Measurements from ENCODE around the gene OR2M2. TPM values are rescaled to one million over a fixed set of nuclear protein-coding genes. Genes with fewer than 3 reads are reported as not detected.

OR2M2 gene, protein sequence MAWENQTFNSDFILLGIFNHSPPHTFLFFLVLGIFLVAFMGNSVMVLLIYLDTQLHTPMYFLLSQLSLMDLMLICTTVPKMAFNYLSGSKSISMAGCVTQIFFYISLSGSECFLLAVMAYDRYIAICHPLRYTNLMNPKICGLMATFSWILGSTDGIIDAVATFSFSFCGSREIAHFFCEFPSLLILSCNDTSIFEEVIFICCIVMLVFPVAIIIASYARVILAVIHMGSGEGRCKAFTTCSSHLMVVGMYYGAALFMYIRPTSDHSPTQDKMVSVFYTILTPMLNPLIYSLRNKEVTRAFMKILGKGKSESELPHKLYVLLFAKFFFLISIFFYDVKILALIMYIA
- total RNA-seq = not detected
- long read RNA-seq = 0 reads

DNA sequence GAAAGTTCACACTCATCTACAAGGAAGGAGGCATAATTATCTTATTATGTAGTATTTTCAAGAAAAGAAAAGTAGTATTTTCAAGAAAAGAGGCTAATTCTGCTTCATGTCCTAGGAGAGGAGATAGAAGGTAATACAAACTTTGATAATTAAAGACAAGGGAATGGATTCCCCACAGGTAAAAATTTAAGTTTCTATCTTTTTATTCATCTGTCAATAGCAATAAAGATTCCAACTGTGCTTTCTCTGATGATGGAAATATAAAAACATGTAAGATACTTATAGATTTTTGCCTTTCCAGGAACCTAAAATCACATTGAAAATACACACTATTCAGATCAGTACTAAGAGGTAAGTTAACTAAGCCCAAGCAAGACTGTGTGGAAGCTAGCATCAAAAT, at the start of gene OR2M2:
Gene OR2M2, plus strand, starts transcription at position 301 of the 400 bp plus-strand sequence. CDS start 5,165 bp downstream, outside the sequence.
- intact Hi-C loops (cut with micrococcal nuclease) = no loop called here
- no peak for ATAC-seq
- no peak for DNase-seq

DNA sequence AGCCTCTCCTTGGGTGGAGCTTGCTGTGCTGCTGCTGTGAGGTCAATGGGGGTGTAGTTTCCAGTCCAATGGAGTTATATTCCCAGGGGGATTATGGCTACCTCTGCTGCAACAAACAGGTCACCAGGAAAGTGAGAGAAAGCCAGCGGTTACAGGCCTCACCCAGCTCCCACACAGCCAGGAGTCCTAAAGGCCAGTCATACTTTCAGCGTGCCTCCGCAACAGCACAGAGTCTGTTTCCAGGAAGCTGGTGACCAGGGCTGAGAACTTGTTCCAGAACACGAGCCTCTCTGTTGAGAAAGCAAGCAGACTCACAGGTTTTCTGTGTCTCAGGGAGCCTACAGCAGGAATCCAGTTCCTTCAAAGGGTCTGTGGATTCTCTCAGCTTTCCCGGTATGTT, 47.0 kb upstream of the OR2M2 start:
- ATAC-seq (no peak), DNase-seq (no peak)
- intact Hi-C loops (cut with micrococcal nuclease) = no loop called here

DNA sequence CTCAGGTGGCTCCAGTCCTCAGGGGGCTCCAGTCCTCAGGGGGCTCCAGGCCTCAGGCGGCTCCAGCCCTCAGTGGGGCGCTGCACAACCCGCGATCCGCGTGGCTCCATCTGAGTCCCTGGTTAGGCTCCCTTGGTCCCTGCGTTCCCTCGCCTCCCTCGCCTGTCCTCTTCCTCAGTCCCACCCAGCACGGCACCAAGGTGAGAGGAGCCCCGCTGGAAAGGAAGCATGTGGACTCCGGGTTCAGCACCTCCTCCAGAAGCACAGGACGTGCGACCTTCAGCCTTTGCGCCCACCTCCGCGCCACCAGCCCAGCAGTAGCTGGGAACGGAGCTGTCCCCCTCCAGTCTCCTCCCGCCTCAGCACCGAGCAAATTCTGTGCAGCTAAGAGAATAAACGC, 37.8 kb upstream of the OR2M2 start:
- DNase-seq (no peak), ATAC-seq (no peak)
- intact Hi-C loops (cut with micrococcal nuclease) = no loop called here

DNA sequence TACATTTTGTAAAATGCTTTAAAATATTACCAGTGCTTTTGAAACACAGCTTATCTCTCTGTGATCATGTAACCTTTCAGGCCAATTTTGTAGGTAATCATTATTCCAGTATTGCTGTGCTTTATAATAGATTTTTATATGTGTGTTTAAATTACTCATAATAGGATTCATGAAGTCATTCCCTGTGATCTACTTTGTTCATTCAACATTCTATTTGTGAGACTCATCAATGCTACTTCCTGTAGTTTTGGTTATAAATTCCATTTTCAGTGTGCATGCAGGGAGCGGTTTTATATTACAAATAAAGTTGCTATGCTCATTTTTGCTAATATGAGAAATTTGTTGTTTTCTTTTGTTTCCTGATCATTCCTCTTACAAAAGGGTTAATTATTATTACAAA, 33.8 kb upstream of the OR2M2 start:
- ATAC-seq = no peak
- intact Hi-C loops (cut with micrococcal nuclease) = no loop called here
- DNase-seq = no peak

DNA sequence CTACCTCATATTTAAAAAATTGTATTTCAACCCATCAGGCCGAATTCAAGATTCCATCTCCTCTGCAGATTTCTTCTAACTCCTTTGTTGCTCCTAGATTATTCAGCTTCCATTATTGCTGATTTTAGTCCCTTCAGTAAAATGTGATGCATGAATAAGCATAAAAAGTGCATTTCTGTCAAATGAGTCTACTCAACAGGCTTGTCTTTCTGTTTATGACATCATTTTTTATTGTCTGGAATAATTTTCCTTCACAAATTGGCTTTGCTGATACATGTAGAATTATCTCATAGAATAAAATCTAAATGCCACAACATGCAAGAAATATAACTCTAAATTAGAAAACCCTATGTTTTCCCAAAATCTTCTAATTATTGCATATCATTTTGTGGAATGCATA, 31.3 kb upstream of the OR2M2 start:
- no peak for DNase-seq
- intact Hi-C loops (cut with micrococcal nuclease) = no loop called here

DNA sequence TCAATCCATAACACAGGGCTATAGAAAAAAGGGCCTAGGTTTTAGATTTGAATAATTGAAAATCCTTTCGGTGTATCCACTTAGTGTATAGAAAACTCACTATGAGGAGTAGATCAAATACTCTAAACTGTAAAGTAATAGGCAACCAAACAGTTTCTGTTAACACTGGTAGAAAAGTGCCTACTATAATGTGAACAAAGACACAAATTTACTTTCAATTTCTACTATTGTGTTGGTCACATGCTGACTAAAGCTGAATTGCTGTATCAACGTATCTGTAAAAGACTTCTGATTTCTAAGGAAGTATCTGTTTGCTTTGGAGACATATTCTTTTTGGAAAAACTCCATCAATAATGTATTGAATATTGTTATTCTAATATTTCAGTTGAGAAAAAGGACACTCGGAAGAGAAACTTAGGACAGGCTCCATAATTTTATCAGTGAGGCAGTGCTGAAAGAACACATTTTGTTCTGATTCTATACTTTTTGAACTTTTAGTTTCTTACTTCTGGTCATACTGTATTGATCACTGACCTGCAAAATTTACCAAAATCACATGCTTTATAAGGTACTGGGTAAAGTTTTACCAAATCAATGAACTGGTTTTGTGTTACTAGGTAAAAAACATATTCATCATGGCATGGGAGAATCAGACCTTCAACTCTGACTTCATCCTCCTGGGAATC, 30.0 kb upstream of the OR2M2 start, which contains the start of gene OR2M5:
Gene OR2M5, plus strand, starts transcription at position 636 of the 686 bp plus-strand sequence. Its CDS starts 0 bp downstream, at position 636.
- DNase-seq (no peak), ATAC-seq (no peak)
- intact Hi-C loops (cut with micrococcal nuclease) = no loop called here

More for the DNA sequence above, 31.3 kb upstream of the OR2M2 start:
- no peak for ATAC-seq

DNA sequence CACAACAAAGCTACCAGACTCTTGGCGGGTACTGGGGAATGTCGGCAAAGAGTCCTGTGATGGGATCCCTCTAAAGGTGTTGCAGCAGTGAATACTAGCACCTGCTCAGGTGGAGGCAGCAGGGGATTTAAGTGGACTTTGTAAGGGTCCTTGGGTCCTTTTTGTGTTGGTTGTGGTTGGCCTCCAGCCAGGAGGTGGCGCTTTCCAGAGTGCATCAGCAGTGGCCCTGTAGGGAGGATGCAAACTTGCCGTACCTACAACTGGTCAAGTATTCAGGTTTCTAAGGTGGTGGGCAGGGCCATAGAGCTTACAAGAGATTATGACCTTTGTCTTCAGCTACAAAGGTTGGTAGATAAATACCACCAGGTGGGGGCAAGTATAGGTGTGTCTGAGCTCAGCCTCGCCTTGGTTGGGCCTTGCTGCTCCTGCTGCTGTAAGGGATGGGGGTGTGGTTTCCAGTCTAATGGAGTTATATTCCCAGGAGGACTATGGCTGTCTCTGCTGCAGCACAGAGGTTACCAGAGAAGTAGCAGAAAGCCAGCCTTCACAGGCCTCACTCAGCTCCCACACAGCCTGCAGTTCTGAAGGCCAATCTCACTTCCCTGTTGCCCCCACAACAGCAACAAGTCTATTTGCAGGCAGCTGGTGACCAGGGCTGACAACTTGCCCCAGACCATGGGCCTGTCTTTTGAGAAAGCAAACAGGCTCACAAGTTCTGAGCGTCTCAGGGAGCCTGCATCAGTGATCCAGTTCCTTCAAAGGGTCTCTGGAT, 22.4 kb upstream of the OR2M2 start:
- intact Hi-C loops (cut with micrococcal nuclease) = no loop called here
- ATAC-seq = no peak
- DNase-seq = no peak

DNA sequence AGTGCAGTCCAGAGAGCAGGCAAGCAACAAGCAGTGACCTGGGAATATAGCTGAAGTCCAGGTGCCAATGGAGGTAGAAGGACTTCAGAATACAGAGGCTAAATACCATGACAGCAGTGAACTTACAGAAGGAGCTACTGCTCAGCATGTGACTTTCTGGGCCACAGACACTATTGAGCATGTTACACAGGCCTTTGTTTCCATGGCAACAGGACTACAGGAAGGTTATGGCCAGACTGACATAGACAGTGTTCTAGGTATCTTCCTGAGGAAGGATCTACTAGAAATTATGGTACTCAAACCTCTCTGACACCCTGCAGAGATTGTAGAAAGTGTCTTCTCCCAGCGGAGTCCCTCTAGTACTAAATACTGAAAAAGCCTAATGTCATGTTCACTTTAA, 18.7 kb upstream of the OR2M2 start:
- ATAC-seq (no peak), DNase-seq (no peak)
- intact Hi-C loops (cut with micrococcal nuclease) = no loop called here

DNA sequence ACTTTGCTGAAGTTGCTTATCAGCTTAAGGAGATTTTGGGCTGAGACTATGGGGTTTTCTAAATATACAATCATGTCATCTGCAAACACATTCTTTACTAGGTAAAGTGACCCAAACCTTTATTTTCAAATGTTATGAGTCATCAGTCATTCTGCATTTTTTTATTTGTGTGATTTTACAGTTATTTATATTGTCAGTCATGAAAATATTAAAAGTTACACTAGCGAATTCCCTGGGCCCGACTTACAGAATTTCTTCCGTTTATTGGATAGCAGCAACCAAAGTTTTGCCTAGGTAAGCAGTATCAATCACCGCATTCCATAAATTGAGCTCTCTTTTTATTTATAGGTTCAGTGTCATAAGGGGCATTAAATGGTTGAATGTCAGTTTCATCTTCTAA, 15.9 kb upstream of the OR2M2 start:
- DNase-seq (no peak), ATAC-seq (no peak)
- intact Hi-C loops (cut with micrococcal nuclease) = no loop called here

DNA sequence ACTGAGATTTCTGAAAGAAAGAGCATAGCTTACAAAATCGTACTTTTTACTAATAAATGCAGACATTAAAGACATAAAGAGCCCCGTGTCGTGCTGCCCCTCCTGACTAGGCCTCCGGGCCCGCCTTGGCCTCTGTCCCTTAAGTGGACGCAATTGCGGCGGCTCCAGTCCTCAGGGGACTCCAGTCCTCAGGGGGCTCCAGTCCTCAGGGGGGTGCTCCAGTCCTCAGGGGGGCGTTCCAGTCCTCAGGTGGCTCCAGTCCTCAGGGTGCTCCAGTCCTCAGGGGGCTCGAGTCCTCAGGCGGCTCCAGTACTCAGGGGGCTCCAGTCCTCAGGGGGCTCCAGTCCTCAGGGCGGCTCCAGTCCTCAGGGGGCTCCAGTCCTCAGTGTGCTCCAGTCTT, 10.6 kb upstream of the OR2M2 start:
- ATAC-seq (no peak), DNase-seq (no peak)

DNA sequence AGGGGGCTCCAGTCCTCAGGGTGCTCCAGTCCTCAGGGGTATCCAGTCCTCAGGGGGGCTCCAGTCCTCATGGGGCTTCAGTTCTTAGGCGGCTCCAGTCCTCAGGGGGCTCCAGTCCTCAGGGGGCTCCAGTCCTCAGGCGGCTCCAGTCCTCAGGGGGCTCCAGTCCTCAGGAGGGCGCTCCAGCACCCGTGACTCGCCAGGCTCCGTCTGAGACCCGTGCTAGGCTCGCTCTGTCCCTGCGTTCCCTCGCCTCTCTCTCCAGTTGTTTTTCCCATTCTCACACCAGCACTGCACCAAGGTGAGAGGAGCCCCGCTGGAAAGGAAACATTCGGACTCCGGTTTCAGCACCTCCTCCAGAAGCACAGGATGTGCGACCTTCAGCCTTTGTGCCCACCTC, 9.4 kb upstream of the OR2M2 start:
- no peak for ATAC-seq
- DNase-seq = no peak
- intact Hi-C loops (cut with micrococcal nuclease) = no loop called here

More for the DNA sequence above, 10.6 kb upstream of the OR2M2 start:
- intact Hi-C loops (cut with micrococcal nuclease) = no loop called here

DNA sequence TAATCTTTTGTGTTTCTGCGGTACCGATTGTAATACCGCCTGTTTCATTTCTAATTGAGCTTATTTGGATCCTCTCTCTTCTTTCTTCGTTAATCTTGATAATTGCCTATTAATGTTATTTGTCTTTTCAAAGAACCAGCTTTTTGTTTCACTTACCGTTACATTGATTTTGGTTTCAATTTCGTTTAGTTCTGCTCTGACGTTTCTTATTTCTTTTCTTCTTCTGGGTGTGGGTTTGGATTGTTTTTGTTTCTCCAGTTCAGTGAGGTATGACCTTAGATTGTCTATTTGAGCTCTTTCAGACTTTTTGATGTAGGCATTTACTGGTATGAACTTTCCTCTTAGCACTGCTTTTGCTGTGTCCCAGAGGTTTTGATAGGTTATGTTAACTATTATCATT, 9.4 kb downstream of the OR2M2 start:
- DNase-seq (no peak), ATAC-seq (no peak)
- intact Hi-C loops (cut with micrococcal nuclease) = no loop called here

DNA sequence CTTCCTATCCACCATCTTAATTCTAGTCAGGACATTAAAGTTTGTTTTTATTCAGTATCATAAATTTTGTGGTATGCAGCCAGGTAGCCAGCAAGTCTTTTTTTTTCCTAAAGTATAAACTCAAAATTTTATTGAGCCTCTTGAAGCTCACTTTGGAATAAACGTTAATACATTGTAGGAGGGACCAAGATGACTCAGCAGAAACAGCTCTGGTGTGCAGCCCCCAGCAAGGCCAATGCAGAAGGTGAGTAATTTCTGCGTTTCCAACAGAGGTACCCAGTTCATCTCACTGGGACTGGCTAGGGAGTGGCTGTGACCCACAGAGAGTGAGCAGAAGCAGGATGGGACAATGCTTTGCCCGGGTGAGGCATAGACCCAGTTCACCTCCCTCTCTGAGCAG, 12.7 kb downstream of the OR2M2 start:
- intact Hi-C loops (cut with micrococcal nuclease) = no loop called here
- DNase-seq = no peak
- ATAC-seq = no peak

DNA sequence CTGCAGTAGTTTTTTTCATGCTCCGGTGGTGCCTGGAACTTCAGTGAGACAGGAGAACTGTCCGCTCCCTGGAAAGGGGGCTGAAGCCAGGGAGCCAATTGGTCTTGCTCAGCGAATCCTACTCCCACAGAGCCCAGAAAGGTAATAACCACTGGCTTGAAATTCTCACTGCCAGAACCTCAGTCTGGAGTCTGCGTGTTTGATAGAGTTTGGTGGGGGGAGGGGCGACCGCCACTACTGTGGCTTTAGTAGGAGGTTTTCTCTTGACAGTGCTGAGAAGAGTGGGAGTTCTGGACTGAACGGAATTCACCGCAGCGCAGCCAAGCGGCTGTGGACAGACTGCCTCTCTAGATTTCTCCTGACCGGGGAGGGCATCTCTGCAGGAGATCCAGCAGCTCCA, 14.4 kb downstream of the OR2M2 start:
- no peak for ATAC-seq
- no peak for DNase-seq
- intact Hi-C loops (cut with micrococcal nuclease) = no loop called here

DNA sequence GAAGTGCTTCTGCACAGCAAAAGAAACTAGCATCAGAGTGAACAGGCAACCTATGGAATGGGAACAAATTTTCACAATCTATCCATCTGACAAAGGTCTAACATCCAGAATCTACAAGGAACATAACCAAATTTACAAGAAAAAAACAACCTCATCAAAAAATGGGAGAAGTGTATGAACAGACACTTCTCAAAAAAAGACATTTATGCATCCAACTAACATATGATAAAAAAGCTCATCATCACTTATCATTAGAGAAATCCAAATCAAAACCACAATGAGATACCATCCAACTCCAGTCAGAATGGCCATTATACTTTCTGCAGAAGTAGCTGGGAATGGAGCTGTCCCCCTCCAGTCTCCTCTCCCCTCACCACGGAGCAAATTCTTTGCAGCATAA, 19.5 kb downstream of the OR2M2 start:
- no peak for ATAC-seq
- no peak for DNase-seq
- intact Hi-C loops (cut with micrococcal nuclease) = no loop called here

DNA sequence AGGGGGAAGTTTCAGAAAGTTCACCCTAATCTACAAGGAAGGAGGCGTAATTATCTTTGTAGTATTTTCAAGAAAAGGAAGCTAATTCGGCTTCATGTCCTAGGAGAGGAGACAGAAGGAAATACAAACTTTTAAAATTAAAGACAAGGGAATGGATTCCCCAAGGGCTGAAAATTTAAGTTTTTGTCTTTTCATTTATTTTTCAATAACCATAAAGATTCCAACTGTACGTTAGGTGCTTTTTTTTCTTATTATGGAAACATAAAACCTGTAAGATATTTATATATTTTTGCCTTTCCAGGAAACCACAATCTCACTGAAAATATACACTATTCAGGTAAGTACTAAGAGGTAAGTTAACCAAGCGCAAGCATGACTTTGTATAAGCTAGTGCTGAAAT, 22.3 kb downstream of the OR2M2 start, which contains the start of gene OR2M3:
Gene OR2M3, plus strand, starts transcription at position 301 of the 400 bp plus-strand sequence. CDS start 5,803 bp downstream, outside the sequence.
- ATAC-seq = no peak
- intact Hi-C loops (cut with micrococcal nuclease) = no loop called here

DNA sequence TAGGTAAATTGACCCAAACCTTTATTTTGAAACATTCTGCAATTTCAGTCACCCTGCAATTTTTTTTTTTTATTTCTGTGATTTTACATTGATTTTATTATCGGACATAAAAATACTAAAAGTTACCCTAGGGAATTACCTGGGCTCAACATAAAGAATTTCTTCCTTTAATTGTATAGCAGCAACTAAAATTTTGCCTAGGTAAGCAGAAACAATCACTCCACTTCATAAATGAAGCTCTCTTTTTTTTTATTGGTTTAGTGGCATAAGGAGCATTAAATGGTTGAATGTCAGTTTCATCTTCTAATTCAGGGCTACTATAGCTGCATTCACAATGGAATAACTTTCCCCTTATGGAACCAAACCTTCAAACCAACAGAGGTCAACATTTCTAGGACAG, 41.3 kb downstream of the OR2M2 start:
- no peak for ATAC-seq
- DNase-seq = no peak
- intact Hi-C loops (cut with micrococcal nuclease) = no loop called here

More for the DNA sequence above, 22.3 kb downstream of the OR2M2 start, which contains the start of gene OR2M3:
- DNase-seq = no peak

DNA sequence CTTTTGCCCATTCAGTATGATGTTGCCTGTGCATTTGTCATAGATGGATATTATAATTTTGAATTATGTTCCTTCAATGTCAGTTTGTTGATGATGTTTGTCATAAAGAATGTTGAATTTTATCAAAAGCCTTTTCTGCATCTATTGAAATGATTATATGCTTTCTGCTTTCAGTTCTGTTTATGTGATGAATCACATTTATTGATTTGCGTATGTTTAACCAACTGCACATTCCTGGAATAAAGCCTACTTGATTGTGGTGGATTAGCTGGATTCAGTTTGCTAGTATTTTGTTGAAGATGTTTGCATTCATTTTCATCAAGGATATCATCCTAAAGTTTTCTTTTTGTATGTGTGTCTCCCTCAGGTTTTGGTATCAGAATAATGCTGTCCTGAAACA, 50.9 kb downstream of the OR2M2 start:
- intact Hi-C loops (cut with micrococcal nuclease) = no loop called here
- DNase-seq (no peak), ATAC-seq (no peak)

DNA sequence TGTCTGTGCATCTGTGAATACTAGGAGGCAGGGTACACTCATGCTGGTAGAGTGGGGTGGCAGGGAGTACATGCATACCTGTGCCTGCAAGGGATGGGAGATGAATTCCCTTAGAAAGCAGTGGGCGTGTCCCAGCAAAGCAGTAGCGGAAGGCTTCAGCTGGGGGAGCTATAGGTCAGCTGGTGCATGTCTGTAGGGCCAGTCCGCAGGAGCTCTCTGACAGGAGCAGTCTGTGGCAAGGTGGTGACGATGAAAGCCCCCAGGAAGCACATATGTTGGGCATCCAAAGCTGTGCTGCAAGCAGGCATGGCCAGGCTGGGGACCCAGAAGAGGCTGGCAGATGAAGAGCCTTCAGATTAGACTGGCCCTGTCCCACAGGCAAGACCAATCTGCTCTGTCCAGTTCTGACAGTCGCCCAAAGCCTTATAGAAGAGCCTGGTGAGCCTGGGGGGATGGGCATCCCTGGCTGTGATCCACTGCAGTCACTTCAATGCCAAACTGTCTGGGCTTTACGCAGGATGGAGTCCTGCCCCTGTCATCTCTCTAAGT, 54.8 kb downstream of the OR2M2 start:
- DNase-seq = no peak
- intact Hi-C loops (cut with micrococcal nuclease) = no loop called here
- no peak for ATAC-seq
